ENCODE measurements around the gene PYGM. TPM values are rescaled to one million over a fixed set of nuclear protein-coding genes. Genes with fewer than 3 reads are reported as not detected.

Gene PYGM
- total and polyA plus RNA-seq, 2 of the 13 experiments (the other 11 are each of a cell fraction or from before 2014, with no cell fraction given), result 0.11 to 0.12 TPM

- peak; percentile 27; the same call in 1 of the 2 replicates for TF ChIP-seq ZNF687 (CRISPR knock-in tag; IDR thresholded peaks at IDR 0.05)
- no peak for TF ChIP-seq HNRNPLL (IDR thresholded peaks at IDR 0.05; ENCODE audit: low read depth, low read length, poor library complexity, severe bottlenecking)
- 0 out of 2 replicates have a peak, but pooled peaks have one; percentile 18 for TF ChIP-seq GATAD1 (CRISPR knock-in tag; IDR thresholded peaks at IDR 0.05)
- peak; percentile 7; the same call in 1 of the 2 replicates for TF ChIP-seq TAF1 (CRISPR knock-in tag; IDR thresholded peaks at IDR 0.05)
- TF ChIP-seq MTERF4 (CRISPR knock-in tag; IDR thresholded peaks at IDR 0.05), result no peak
- no peak for TF ChIP-seq HIVEP1 (CRISPR knock-in tag; IDR thresholded peaks at IDR 0.05)
- 0 out of 2 replicates have a peak, but pooled peaks have one; percentile 25 for TF ChIP-seq ATF7-NPFF (CRISPR knock-in tag; IDR thresholded peaks at IDR 0.05; ENCODE audit: low read depth)
- TF ChIP-seq ZFP37 (CRISPR knock-in tag; IDR thresholded peaks at IDR 0.05; ENCODE audit: borderline replicate concordance), result no peak
- TF ChIP-seq PAX8 (CRISPR knock-in tag; IDR thresholded peaks at IDR 0.05; ENCODE audit: borderline replicate concordance), result no peak
- TF ChIP-seq ZNF629 (CRISPR knock-in tag; conservative IDR thresholded peaks at IDR 0.05), result peak; percentile 97
- no peak for TF ChIP-seq TBX2 (CRISPR knock-in tag; IDR thresholded peaks at IDR 0.05; ENCODE audit: borderline replicate concordance)
- 0 out of 2 replicates have a peak, but pooled peaks have one; percentile 59 for TF ChIP-seq HNRNPL (IDR thresholded peaks at IDR 0.05; ENCODE audit: low read depth, low read length)
- 0 out of 2 replicates have a peak, but pooled peaks have one; percentile 14 for TF ChIP-seq ZFX (CRISPR knock-in tag; IDR thresholded peaks at IDR 0.05; ENCODE audit: low read depth)
- TF ChIP-seq ARID3A (IDR thresholded peaks at IDR 0.05; ENCODE audit: low read depth, low read length), result no peak
- TF ChIP-seq MTA3 (CRISPR knock-in tag; IDR thresholded peaks at IDR 0.05), result no peak
- TF ChIP-seq NBN (conservative IDR thresholded peaks at IDR 0.05), result no peak
- TF ChIP-seq HNF1B (CRISPR knock-in tag; IDR thresholded peaks at IDR 0.05), result no peak
- no peak for TF ChIP-seq ATF5 (CRISPR knock-in tag; IDR thresholded peaks at IDR 0.05; ENCODE audit: low read depth)
These were observed 42.8 kb upstream of the PYGM start (continued) for GRCh38 chr11:64802370-64803157.

All from HepG2 (cell line).